GM12801 (cell line): ENCODE results near the gene RPL31.

ENCODE experiments used
- TF ChIP-seq, protein P1 (sequence below): IDR thresholded peaks from one replicate; pipeline ENCODE4 v1.5.1; 2011; ENCODE audit warnings: control low read depth; ENCODE audit not compliant: insufficient read length; ENCODE audit errors: extremely low read depth

Gene RPL31

GRCh38 chr2:100976061-100976460, 26.0 kb upstream of the RPL31 start:
- TF ChIP-seq, protein P1, sequence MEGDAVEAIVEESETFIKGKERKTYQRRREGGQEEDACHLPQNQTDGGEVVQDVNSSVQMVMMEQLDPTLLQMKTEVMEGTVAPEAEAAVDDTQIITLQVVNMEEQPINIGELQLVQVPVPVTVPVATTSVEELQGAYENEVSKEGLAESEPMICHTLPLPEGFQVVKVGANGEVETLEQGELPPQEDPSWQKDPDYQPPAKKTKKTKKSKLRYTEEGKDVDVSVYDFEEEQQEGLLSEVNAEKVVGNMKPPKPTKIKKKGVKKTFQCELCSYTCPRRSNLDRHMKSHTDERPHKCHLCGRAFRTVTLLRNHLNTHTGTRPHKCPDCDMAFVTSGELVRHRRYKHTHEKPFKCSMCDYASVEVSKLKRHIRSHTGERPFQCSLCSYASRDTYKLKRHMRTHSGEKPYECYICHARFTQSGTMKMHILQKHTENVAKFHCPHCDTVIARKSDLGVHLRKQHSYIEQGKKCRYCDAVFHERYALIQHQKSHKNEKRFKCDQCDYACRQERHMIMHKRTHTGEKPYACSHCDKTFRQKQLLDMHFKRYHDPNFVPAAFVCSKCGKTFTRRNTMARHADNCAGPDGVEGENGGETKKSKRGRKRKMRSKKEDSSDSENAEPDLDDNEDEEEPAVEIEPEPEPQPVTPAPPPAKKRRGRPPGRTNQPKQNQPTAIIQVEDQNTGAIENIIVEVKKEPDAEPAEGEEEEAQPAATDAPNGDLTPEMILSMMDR: no peak

DNA sequence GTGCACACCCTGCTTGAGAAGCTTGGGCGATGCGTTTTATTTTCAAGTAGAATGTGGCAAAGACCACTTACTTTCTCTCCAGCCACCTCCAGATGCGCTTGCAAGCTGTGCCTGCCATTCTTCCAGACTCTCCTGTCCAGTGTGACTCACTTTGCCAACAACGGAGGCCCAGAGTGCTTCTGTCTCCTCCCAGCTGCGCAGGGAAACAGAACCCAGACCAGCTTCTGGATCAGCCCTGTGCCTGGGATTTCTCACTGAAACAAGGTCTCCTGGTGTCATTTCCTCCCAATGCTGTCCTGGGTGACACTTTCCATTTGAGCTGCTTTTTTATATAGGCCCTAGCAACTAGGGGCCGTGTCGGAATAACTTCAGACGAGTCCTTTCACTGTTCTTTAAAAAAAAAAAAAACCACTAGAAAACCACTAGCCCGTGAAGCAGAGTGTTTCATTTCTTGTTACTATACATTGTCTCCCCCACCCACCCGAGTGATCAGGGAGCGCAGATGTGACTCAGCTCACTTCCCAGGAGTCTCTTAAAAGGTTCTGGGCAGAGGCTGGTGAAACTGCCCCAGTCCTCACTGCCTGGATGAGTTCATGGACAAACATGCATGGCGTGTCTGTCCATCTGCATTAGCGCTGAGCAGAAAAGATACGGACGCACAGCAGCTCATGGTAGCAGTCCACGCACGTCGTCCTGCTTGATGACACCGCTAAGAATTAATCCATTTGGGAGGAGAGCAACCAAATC, 25.3 kb upstream of the RPL31 start:
- TF ChIP-seq, protein P1: no peak

GRCh38 chr2:100977511-100977910, 24.6 kb upstream of the RPL31 start:
- TF ChIP-seq, protein P1: no peak

DNA sequence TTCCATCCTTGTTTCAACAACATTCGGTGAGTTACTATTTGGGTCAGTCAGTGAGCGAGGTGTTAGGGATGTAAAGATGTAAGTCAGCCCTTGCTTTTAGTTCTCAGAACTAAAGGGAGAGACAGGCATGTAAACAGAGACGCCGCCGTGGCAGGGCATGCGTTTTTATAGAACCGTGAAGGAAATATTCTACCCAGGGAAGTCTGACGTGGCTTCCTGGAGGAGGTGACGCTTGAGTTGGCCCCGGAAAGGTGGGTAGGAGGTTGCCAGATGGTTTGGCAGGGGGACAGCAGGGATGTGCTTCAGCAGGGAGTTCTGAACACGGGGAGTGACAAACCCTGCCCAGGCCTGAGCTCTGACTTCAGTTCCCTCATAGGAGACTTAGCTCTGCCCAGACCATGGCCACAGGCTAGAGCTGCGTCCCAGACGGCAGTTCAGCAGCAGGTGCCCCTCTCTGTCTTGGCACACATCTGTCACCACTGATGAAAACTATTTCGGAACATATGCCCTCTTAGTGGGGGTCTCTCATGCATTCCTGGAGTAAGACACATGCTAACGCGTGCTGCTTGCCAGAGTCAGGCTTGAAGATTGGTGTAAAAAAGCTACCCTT, 23.4 kb upstream of the RPL31 start:
- TF ChIP-seq, protein P1: no peak

DNA sequence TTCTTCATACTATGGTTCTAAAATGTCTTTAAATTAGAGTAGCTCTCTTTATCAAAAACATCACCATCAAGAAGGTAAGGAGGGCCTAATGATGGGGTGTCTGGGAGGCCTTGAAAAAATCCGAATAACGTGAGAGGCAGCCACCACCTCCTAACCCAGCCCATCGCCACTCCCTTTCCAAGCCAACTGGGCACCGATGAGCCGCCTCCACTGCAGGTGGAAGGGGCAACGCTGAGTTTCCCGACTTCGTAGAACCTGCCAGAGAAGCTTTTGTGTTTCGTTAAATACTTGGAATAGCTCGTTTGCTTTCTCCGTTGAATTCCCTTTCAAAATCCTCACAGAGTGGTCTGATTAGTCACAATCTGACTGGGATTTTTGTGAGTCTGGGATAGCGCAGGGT, 22.0 kb upstream of the RPL31 start:
- TF ChIP-seq, protein P1: no peak

GRCh38 chr2:100981011-100981410, 21.1 kb upstream of the RPL31 start:
- TF ChIP-seq, protein P1: no peak

- TF ChIP-seq, protein P1: no peak
Observed at GRCh38 chr2:100982431-100982861, 19.6 kb upstream of the RPL31 start.
